ENCODE data around the gene ZBTB8A.

GRCh38 chr1:32639489-32640075, 100.4 kb downstream of the ZBTB8A start:
- TF ChIP-seq CTCF (IDR thresholded peaks at IDR 0.05 in 4 of 5, conservative IDR thresholded peaks at IDR 0.05 in 1 of 5) (no peak), POLR2A (IDR thresholded peaks at IDR 0.05) (no peak)
